IMR-90 (cell line): Measurements from ENCODE around the gene ZXDC.

Source experiments
- CEBPB ChIP-seq: IDR thresholded peaks from 2 replicates; pipeline ENCODE4 v1.6.1; 2012; ENCODE audit warnings: low read depth, low read length, improper control_type of control experiment
- CHD1 ChIP-seq: IDR thresholded peaks from 2 replicates; pipeline ENCODE4 v1.6.1; 2012; ENCODE audit warnings: low read depth, low read length, improper control_type of control experiment
- CTCF ChIP-seq: conservative IDR thresholded peaks from 2 replicates; pipeline ENCODE4 v1.5.1; 2012; ENCODE audit warnings: mild to moderate bottlenecking, low read depth, low read length, improper control_type of control experiment
- POLR2A ChIP-seq: IDR thresholded peaks from 2 replicates; pipeline ENCODE4 v1.6.1; 2012; ENCODE audit warnings: mild to moderate bottlenecking, low read depth, low read length
- USF2 ChIP-seq: fragments of 150-350 bp; IDR thresholded peaks from 2 replicates; pipeline ENCODE4 v1.6.1; 2017; ENCODE audit warnings: mild to moderate bottlenecking, antibody characterized with exemption, low read length, low read depth

GRCh38 chr3:126407412-126408044, 68.2 kb downstream of the ZXDC start:
- TF ChIP-seq CTCF (no peak), POLR2A (no peak), CHD1 (no peak), USF2 (no peak), CEBPB (no peak)
